Motor neuron (in vitro differentiated cells): Measurements from ENCODE around the gene ABCB4. TPM values are rescaled to one million over a fixed set of nuclear protein-coding genes. Genes with fewer than 3 reads are reported as not detected.
"Not testable (repeated sequence)": the region's sequence is repeated elsewhere in the genome, so short reads cannot be mapped to it uniquely, and the experiment has no call there.

Experiments used
- ATAC-seq, 8 experiments: fragments of 200-7000 bp; cut with Tn5 transposase; replicated peaks in 6 of 8; 2 replicates each; pipeline ENCODE4 v1.8.0; 2021; ENCODE audit warnings: mild to moderate bottlenecking in 8 of 8, moderate library complexity in 8 of 8
- H3K27ac ChIP-seq, 2 donors: fragments of 250-450 bp; sonication (Bioruptor Pico); 2 replicates each; pipeline ENCODE4 v1.9.0; 2021; ENCODE audit warnings: antibody characterized with exemption in 2 of 2, mild to moderate bottlenecking in 2 of 2, moderate library complexity in 1 of 2
- H3K4me1 ChIP-seq, 2 donors: fragments of 250-450 bp; sonication (Bioruptor Pico); replicated peaks in 1 of 2; 2 replicates each; pipeline ENCODE4 v1.6.1; 2021; ENCODE audit warnings: antibody characterized with exemption in 2 of 2, mild to moderate bottlenecking in 2 of 2, moderate library complexity in 1 of 2
- H3K4me3 ChIP-seq, 5 donors: fragments of 250-450 bp; sonication (Bioruptor Pico); 2 replicates each; pipeline ENCODE4 v1.9.0; 2021; ENCODE audit warnings: antibody characterized with exemption in 5 of 5, mild to moderate bottlenecking in 5 of 5, moderate library complexity in 4 of 5
- WGBS, 10 experiments: fragments of 450-650 bp; shearing (Covaris generic); methylation state at CpG; one replicate each; pipeline ENCODE4 v1.0.0; 2022; 5-methylcytosine and 5-hydroxymethylcytosine counted together
- in situ Hi-C, 9 experiments: fragments of 400-800 bp; cut with MboI; loops; one replicate each; pipeline ENCODE4 v1.15.0; 2021; ENCODE audit warnings: low sequenced_read_pairs in 9 of 9, low pct_unique_long_range_greater_than_20kb in 2 of 9; ENCODE audit not compliant: unreplicated experiment in 9 of 9
- total RNA-seq, 8 experiments: library from RNA; unstranded; fragments of 300-600 nt; gene quantifications; 2 replicates each; pipeline versions ENCODE4 v1.2.3 to v1.2.4, GENCODE V29; 2022

The ABCB4 gene
- total RNA-seq, 8 experiments from 2014 or later, result 0.22 to 2.7 (median 1.2) TPM

DNA sequence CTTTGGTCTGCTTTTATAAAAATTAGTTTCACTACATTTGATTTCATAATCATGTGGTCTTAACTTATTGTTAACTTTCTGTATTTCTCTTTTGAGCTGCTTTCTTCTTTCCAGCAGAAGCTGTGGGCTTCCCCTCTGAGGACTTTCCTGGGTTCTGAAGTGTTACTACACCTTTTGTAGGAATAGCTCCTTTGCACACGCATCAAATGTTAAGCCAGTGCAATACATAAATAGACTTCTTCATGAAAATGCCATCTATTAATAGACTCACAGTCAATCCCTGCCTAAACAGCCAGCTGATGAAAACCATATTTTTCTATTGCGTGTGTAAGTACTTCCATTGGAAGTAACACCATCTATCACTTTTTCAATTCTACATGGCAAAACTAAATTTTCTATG, 1.5 kb downstream of the ABCB4 start:
- Histone ChIP-seq H3K4me1 (peaks cover 10 to 15% of the 10 kb centered on the region in 2 donors), H3K27ac (no peak overlapping the region), H3K4me3 (peak overlapping the region in 1 of 5 donors; percentile 33)
- in situ Hi-C loops, result no loop called here
- no peak for ATAC-seq
- 0 to 60% (median 31%) methylated on average over 1 to 2 of the region's 2 CpGs; no CpG with 5 or more reads in 1 of the 10 experiments for WGBS, 10 experiments

DNA sequence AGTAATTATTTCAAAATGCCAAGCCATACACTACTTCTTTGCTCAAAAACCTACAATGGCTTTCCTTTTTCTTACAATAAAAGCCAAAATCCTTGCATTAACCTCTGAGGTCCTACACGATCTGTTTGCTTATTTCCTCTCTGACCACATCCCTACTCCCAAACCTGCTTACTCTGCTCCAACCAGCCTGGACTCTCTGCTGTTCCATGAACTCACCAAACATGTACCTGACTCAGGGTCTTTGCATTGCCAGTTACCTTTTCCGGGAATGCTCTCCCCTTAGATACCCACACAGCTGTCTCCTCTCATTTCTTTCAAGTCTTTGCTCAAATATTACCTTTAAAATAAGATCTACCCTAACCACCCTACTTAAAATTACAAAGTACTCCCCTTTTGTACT, 2.3 kb downstream of the ABCB4 start:
- in situ Hi-C loops, result no loop called here
- peaks cover 7 to 15% of the 10 kb centered on the region in 2 donors for H3K4me1 ChIP-seq
- no peak for ATAC-seq
- H3K4me3 ChIP-seq, result no peak overlapping the region
- 48 to 100% (median 67%) methylated on average over 1 to 2 of the region's 2 CpGs; no CpG with 5 or more reads in 2 of the 10 experiments for WGBS, 10 experiments
- no peak overlapping the region for H3K27ac ChIP-seq

GRCh38 chr7:87471473-87471872, 4.0 kb downstream of the ABCB4 start:
- 5 to 100% (median 97%) methylated on average over 1 to 2 of the region's 2 CpGs for WGBS, 10 experiments
- in situ Hi-C loops, result no loop called here
- H3K27ac ChIP-seq, result no peak overlapping the region
- peaks cover 7 to 15% of the 10 kb centered on the region in 2 donors for H3K4me1 ChIP-seq
- H3K4me3 ChIP-seq, result no peak overlapping the region
- ATAC-seq, result no peak

DNA sequence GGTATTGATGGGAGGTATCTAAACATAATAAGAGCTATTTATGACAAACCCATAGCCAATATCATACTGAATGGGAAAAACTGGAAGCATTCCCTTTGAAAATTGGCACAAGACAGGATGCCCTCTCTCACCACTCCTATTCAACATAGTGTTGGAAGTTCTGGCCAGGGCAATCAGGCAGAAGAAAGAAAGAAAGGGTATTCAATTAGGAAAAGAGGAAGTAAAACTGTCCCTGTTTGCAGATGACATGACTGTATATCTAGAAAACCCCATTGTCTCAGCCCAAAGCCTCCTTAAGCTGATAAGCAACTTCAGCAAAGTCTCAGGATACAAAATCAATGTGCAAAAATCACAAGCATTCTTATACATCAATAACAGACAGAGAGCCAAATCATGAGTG, 6.3 kb downstream of the ABCB4 start:
- H3K27ac ChIP-seq, in situ Hi-C loops, H3K4me3 ChIP-seq, ATAC-seq: not testable (repeated sequence)
- H3K4me1 ChIP-seq, result peaks cover 6 to 12% of the 10 kb centered on the region in 2 donors

- H3K27ac ChIP-seq, in situ Hi-C loops, H3K4me1 ChIP-seq, H3K4me3 ChIP-seq, ATAC-seq: not testable (repeated sequence)
- WGBS, 10 experiments, result 40 to 93% (median 63%) methylated on average over 1 to 4 of the region's 7 CpGs; no CpG with 5 or more reads in 4 of the 10 experiments
These were observed 10.0 kb downstream of the ABCB4 start for GRCh38 chr7:87465534-87465880.

DNA sequence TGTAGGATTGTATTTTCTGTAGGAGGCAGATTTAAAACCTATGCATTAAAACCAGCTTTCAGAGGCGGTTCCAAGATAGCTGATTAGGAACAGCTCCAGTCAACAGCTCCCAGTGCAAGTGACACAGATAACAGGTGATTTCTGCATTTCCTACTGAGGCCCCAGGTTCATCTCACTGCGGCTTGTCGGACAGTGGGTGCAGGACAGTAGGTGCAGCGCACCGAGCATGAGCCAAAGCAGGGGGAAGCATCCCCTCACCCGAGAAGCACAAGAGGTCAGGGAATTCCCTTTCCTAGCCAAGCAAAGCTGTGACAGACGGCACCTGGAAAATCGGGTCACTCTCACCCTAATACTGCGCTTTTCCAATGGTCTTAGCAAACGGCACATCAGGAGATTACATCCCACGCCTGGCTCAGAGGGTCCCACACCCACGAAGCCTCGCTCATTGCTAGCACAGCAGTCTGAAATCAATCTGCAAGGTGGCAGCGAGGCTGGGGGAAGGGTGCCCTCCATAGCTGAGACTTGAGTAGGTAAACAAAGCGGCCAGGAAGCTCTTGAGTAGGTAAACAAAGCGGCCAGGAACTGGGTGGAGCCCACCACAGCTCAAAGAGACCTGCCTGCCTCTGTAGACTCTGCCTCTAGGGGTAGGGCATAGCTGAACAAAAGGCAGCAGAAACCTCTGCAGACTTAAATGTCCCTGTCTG, 10.5 kb downstream of the ABCB4 start:
- ATAC-seq, result peak in 2 of 8 experiments; percentile 43 to 90
- H3K4me3 ChIP-seq, H3K27ac ChIP-seq, in situ Hi-C loops, H3K4me1 ChIP-seq: not testable (repeated sequence)
- WGBS, 10 experiments, result 20 to 92% (median 65%) methylated on average over 1 to 9 of the region's 16 CpGs; no CpG with 5 or more reads in 4 of the 10 experiments

DNA sequence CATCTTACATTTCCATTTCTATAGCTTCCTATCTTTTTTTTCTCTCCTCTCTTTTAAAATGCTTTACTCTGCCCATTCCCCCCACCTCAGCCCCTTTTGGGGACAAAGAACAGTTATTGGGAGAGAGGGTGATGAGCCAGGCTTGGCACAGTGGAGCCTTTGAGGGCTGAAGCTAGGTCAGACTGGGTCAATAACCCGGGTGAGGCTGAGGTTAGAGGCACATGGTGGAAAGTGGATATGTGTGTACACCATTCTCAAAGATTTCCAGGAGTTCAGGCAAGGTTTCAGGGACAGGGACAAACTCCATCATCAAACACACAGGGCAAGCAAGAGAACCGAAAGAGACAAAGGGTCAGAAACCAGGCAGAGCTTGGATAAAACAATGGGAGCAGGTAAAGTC, 11.5 kb downstream of the ABCB4 start:
- Histone ChIP-seq H3K27ac (no peak overlapping the region), H3K4me1 (peaks cover 0 to 9% of the 10 kb centered on the region in 2 donors), H3K4me3 (no peak overlapping the region)
- in situ Hi-C loops, result no loop called here
- 0 to 100% (median 45%) methylated on average over 1 to 2 of the region's 2 CpGs for WGBS, 10 experiments
- ATAC-seq, result no peak

GRCh38 chr7:87460444-87460843, 15.0 kb downstream of the ABCB4 start:
- in situ Hi-C loops, H3K4me3 ChIP-seq, H3K4me1 ChIP-seq, H3K27ac ChIP-seq, ATAC-seq: not testable (repeated sequence)
- 72 to 100% (median 94%) methylated on average over 1 to 3 of the region's 3 CpGs; no CpG with 5 or more reads in 1 of the 10 experiments for WGBS, 10 experiments

DNA sequence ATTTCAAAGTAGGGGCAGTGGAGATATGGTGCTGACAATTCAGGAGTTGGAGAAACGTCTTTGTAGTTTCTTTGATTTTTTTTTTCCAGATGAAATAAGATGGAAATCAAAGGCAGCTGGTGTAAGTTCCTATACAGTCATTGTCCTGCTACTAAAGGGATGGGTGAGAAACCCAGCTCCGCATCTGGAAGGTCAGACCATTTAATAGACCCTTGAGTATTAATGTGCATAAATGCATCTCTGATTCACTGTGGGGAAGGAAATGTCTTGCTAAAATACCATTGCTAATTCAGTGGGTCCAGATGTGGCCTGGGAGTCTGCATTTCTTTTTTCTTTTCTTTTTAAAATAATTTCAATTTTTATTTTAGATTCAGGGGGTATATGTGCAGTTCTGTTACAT, 15.5 kb downstream of the ABCB4 start:
- WGBS, 10 experiments, result 0 to 100% (median 98%) methylated on average over 1 to 2 of the region's 2 CpGs
- in situ Hi-C loops, result no loop called here
- Histone ChIP-seq H3K27ac (no peak overlapping the region), H3K4me3 (no peak overlapping the region), H3K4me1 (peaks cover 3 to 4% of the 10 kb centered on the region in 2 donors)
- ATAC-seq, result peak in 2 of 8 experiments; percentile 64 to 88

DNA sequence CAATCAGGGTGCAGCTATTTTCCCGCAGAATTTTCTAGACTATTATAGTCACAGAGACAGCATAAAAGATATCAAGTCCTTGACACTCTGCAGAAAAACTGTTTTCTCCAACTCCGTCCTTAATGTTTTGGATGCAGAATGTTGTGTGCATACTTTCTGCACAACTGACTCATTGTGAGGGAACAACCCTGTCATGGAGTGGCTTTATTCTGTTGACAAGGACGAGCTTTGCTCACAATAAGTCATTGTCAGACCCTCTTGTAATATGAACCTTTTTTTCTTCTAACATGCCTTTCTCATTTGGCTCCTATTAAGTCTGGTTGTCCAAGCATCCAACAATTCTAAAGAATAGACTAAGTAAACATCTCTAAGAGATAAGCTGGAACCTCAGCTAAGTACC, 17.3 kb downstream of the ABCB4 start:
- WGBS, 10 experiments, result 0 to 92% (median 56%) methylated on average over 1 to 3 of the region's 3 CpGs
- ATAC-seq, result peak in 2 of 8 experiments; percentile 27 to 57
- no peak overlapping the region for H3K27ac ChIP-seq
- H3K4me3 ChIP-seq, result no peak overlapping the region
- H3K4me1 ChIP-seq, result peaks cover 0 to 4% of the 10 kb centered on the region in 2 donors
- in situ Hi-C loops, result no loop called here

- WGBS, 10 experiments, result 0 to 58% (median 4%) methylated on average over 1 to 2 of the region's 2 CpGs; no CpG with 5 or more reads in 4 of the 10 experiments
- no peak overlapping the region for H3K27ac ChIP-seq
- no peak overlapping the region for H3K4me3 ChIP-seq
- peak in 1 of 8 experiments; percentile 29 for ATAC-seq
- in situ Hi-C loops, result no loop called here
- H3K4me1 ChIP-seq, result peaks cover 0 to 4% of the 10 kb centered on the region in 2 donors
These were observed 19.2 kb downstream of the ABCB4 start for GRCh38 chr7:87456247-87456646.

GRCh38 chr7:87452279-87452678, 23.2 kb downstream of the ABCB4 start:
- in situ Hi-C loops, result no loop called here
- ATAC-seq, result no peak
- Histone ChIP-seq H3K4me1 (peaks cover 0 to 3% of the 10 kb centered on the region in 2 donors), H3K27ac (no peak overlapping the region), H3K4me3 (no peak overlapping the region)
- 78 to 96% (median 90%) methylated on average over 2 to 4 of the region's 4 CpGs; no CpG with 5 or more reads in 1 of the 10 experiments for WGBS, 10 experiments

DNA sequence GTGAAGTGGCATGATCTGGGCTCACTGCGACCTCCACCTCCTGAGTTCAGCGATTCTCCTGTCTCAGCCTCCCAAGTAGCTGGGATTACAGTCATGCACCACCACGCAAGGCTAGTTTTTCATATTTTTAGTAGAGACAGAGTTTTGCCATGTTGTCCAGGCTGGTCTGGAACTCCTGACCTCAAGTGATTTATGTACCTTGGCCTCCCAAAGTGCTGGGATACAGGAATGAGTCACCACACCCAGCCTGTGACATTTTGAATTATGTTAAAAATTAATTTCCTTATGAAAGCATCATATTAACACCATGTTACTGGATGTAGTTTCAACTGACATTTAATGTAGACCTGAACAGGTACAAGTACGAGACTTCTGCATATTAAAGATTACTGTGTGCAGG, 24.3 kb downstream of the ABCB4 start:
- in situ Hi-C loops, result no loop called here
- no peak overlapping the region for H3K27ac ChIP-seq
- no peak overlapping the region for H3K4me3 ChIP-seq
- no peak for ATAC-seq
- H3K4me1 ChIP-seq, result peaks cover 0 to 3% of the 10 kb centered on the region in 2 donors
- WGBS, 10 experiments, result 17 to 100% (median 83%) methylated on average over 1 to 4 of the region's 4 CpGs; no CpG with 5 or more reads in 1 of the 10 experiments

- Histone ChIP-seq H3K4me1 (peaks cover 0 to 3% of the 10 kb centered on the region in 2 donors), H3K27ac (no peak overlapping the region), H3K4me3 (no peak overlapping the region)
- no peak for ATAC-seq
- 17 to 100% (median 91%) methylated on average over 1 of the region's 1 CpG; no CpG with 5 or more reads in 1 of the 10 experiments for WGBS, 10 experiments
- in situ Hi-C loops, result no loop called here
These were observed 24.8 kb downstream of the ABCB4 start for GRCh38 chr7:87450706-87451105.
